TTC549 (cell line): ENCODE results near the gene NALCN.

ENCODE experiments used
- FAIRE-seq: peaks from 2 replicates; lab custom pipeline; 2012; peaks lifted over from hg19 to GRCh38; lab: Jason Lieb, UNC

The NALCN gene

GRCh38 chr13:101116341-101116740 is 300.0 kb downstream of the NALCN start:
- FAIRE-seq: no peak

- FAIRE-seq: no peak
Measured at GRCh38 chr13:101115762-101116171, 300.5 kb downstream of the NALCN start.

- no peak for FAIRE-seq
Measured at GRCh38 chr13:101111894-101112293, 304.4 kb downstream of the NALCN start.

- no peak for FAIRE-seq
Measured at GRCh38 chr13:101109005-101109404, 307.3 kb downstream of the NALCN start.

GRCh38 chr13:101098873-101099272 is 317.4 kb downstream of the NALCN start:
- no peak for FAIRE-seq

- no peak for FAIRE-seq
Measured at GRCh38 chr13:101092985-101093384, 323.3 kb downstream of the NALCN start.

- FAIRE-seq: no peak
Measured at GRCh38 chr13:101090287-101090686, 326.0 kb downstream of the NALCN start.

- FAIRE-seq: no peak
Measured at GRCh38 chr13:101085551-101085950, 330.8 kb downstream of the NALCN start.

- no peak for FAIRE-seq
Measured at GRCh38 chr13:101082441-101082840, 333.9 kb downstream of the NALCN start.

- no peak for FAIRE-seq
Measured at GRCh38 chr13:101080616-101081015, 335.7 kb downstream of the NALCN start.

- no peak for FAIRE-seq
Measured at GRCh38 chr13:101065329-101065728, 351.0 kb downstream of the NALCN start.

GRCh38 chr13:101059793-101060192 is 356.5 kb downstream of the NALCN start:
- FAIRE-seq: no peak

GRCh38 chr13:101058841-101059240 is 357.5 kb downstream of the NALCN start:
- no peak for FAIRE-seq

- no peak for FAIRE-seq
Measured at GRCh38 chr13:101053301-101054093, 362.8 kb downstream of the NALCN start.

- no peak for FAIRE-seq
Measured at GRCh38 chr13:101049166-101049850, 367.0 kb downstream of the NALCN start.

- FAIRE-seq: no peak
Measured at GRCh38 chr13:101036546-101036945, 379.8 kb downstream of the NALCN start.

GRCh38 chr13:101035119-101035620 is 381.1 kb downstream of the NALCN start:
- no peak for FAIRE-seq

GRCh38 chr13:101026736-101027398 is 389.4 kb downstream of the NALCN start:
- no peak for FAIRE-seq

GRCh38 chr13:101026328-101026727 is 390.0 kb downstream of the NALCN start:
- FAIRE-seq: no peak

GRCh38 chr13:101025925-101026324 is 390.4 kb downstream of the NALCN start:
- no peak for FAIRE-seq

- FAIRE-seq: no peak
Measured at GRCh38 chr13:101025519-101025918, 390.8 kb downstream of the NALCN start.

- FAIRE-seq: no peak
Measured at GRCh38 chr13:101019126-101019525, 397.2 kb downstream of the NALCN start.

GRCh38 chr13:101018720-101019119 is 397.6 kb downstream of the NALCN start:
- FAIRE-seq: no peak
